HG03520 (cell line): ENCODE results near the gene DCTN4.
A peak's percentile ranks its signal among the peaks of the same experiment; 100 is the strongest.
"Not testable (repeated sequence)": the region's sequence is repeated elsewhere in the genome, so short reads cannot be mapped to it uniquely, and the experiment has no call there.

Source experiments
- ATAC-seq: cut with Tn5 transposase; IDR thresholded peaks from one replicate; pipeline ENCODE4 v1.9.1; 2021; ENCODE audit warnings: mild to moderate bottlenecking, moderate library complexity; ENCODE audit not compliant: unreplicated experiment

Gene DCTN4

DNA sequence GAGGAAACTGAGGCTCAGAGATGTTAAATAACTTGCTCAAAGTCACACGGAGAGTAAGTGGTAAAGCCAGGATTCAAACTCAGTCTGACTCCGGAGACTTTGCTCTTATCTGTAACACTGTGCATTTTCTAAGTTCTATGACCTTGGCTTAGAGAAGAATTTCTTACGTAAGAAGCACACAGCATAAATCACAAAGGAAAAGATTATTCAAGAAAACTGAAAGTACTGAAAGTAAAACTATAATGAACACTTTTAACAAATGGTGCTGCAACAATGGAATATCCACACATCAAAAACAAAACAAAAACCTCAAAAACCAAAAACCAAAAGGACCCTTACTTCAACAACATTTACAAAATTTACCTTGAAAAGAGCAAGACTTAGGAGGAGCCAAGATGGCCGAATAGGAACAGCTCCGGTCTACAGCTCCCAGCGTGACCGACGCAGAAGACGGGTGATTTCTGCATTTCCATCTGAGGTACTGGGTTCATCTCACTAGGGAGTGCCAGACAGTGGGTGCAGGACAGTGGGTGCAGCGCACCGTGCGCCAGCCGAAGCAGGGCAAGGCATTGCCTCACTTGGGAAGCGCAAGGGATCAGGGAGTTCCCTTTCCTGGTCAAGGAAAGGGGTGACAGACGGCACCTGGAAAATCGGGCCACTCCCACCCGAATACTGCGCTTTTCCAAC, 16.2 kb downstream of the DCTN4 start:
- ATAC-seq: not testable (repeated sequence)

DNA sequence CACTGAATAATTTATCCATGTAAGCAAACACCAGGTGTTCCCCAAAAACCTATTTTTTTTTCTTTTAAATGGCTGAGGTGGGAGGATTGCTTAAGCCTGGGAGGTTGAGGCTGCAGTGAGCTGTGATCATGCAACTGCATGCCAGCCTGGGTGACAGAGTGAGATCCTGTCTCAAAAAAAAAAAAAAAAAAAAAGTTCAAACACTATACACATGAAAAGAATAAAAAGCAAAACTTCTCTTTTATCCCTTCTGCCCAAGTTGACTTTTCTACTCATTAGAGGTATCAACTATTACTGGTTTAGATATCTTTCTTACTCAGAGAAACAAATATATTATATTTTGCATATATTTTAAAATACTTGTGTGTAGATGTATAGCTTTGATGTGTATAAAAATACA, 17.8 kb downstream of the DCTN4 start:
- ATAC-seq: no peak

DNA sequence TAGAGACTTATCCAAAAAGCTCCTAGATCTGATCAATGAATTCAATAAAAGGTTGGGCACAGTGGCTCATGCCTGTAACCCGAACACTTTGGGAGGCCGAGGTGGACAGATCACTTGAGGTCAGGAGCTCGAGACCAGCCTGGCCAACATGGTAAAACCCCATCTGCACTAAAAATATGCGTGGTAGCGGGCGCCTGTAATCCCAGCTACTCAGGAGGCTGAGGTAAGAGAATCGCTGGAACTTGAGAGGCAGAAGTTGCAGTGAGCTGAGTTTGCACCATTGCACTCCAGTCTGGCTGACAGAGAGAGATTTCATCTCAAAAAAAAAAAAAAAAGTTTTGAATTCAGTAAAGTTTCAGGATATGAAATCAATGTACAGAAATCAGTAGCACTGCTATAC, 20.0 kb downstream of the DCTN4 start:
- no peak for ATAC-seq

DNA sequence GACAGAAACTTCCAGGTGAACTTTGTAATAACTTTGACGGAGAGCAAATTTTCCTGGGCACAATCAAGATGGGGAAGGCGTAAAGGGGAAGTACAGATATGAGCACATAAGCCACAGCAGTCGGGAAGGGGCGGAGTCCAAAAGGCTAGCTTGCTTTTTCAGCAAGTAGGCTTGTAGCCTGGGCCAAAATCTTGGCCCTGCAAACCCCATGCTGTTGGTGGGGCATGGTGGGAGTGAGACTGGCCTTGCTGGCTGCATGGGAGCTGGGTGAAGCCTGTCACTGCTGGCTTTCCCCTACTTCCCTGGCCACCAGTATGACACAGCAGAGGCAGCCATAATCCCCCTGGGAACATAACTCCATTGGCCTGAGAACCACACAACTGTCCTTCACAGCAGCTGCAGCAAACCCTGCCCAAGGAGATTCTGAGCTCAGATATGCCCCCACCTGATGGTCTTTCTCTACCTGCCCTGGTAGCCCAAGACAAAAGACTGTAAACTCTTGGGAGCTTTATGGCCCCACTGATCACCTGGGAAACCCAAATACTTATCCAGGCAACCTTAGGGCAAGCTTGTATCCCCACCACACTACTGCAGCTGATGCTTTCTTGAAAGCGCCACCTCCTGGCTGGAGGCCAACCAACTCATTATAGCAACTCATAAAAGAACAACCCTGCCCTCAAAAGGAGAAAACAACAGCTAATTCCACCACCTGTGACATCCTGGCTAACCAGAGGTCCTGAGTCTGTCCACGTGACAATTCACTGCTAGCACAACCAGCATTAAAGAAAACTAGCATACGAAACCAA, 24.0 kb downstream of the DCTN4 start:
- no peak for ATAC-seq

GRCh38 chr5:150731669-150732242, 27.1 kb downstream of the DCTN4 start:
- ATAC-seq: no peak

DNA sequence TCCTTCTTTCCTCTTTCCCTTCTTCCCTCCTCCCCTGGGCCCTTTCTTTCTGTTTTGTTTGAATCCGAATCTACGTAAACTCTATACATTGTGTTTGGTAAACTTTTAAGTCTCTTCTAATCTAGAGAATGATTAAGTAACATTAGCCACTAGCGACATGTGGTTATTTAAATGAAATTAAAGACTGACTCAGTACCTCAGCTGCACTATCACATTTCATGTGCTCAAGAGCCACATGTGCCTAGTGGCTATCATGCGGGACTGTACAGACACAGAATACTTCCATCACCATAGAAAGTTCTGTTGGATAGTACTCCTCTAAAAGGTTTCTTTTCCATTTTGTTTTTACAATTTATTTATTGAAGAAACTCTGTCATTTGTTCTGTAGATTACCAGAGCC, 29.0 kb downstream of the DCTN4 start:
- no peak for ATAC-seq

GRCh38 chr5:150723845-150724244, 35.0 kb downstream of the DCTN4 start:
- ATAC-seq: no peak

DNA sequence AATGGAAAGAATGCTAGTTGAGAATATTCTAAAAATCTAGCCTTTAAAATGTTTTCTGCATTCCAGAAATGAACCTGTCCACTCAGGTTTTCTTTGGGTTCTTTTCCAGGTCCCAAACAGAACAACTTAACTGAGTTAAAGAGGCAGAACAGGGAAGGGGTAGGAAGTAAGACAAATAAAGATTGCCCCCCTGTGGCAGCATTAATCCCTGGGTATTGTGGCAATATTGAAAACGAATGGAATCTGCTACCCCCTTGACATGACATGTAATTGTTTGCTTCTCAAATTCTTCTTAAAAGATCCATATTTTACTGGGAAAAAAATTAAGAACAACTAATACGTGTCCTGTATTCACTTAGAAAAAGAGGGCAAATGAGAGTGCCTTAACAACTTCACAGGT, 48.7 kb downstream of the DCTN4 start:
- ATAC-seq: no peak

DNA sequence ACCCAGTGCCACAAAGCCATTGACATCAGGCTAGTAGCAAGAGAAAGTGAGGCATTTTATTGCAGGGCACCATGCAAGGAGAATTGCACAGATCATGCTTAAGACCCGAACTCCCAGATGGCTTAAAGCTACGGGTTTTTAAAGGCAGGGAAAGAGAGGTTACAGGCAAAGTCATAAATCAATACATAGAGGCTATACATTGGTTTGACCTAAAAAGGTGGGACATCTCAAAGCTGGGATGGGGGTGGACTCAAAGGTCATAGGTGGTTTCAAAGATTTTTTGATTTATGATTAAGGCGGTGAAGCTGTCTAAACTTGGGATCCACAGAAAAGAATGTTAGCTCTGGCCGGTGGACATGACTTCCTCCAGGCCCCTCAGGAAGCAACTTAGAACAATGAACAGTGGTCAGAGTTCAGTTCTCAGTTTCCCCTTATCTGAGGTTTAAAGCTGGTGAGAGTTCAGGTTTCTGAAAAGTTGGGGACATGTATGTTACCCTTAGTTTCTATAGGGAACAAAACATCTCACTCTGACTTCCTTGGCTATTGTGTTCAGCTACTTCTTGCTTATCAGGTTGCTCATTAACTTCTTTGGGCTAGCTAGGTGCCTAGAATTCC, 51.9 kb downstream of the DCTN4 start:
- ATAC-seq: no peak

DNA sequence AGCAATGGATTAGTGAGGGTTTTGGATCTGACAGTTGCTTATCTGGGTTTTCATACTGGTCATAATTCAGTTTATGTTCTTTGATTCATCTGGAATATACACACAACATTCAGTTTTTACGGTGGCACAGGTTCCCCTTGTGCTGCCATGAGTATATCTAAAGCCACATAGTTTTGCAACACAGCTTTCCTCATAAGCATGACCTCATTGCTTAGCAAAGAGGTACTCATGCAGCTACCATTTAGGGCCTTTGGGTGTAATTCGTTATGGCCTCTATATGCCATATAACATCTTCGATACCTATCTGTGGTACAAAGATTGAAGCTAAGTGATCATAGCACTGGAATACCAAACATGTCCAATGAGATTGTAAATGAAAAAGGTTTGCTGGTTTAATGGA, 55.1 kb downstream of the DCTN4 start:
- ATAC-seq: no peak

DNA sequence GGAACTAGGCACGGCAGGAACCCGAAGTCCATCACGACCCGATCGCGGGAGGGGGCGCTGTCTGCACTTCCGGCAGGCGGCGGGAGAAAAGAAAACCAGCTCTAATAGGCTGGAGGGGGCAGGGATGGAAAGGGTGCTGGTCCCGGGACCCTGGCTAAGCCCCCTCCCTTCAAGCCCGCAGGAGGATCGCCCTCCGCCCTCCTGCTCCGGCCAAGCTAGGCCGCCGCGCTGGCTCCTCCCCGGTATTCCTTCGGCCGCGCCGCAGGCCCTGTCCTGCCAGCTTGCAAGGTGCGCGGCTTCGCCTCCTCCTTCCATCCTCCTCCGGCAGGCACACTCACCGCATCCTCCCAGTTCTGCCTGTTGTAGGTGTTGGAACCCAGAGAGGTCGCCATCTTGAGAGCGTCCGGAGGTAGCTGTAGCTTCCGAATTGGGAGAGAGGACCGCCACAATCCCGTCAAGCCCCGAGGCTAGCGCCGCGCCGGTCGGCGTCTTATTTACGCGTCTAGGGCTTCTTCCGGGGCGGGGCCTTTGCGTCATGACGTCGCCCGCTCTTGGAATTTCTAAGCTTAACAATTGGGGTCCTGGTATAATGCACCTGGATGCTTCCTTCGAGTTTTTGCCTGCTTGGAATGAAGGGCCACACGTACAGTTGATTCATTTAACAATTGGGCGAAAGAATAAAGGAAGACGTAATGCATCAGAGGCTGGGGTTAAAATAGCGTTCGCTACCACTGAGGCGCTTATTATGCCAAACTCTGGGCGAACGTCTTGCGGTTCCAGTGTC, 58.0 kb downstream of the DCTN4 start, which contains the start of gene RBM22:
Gene RBM22, minus strand, starts transcription at position 469 of the 784 bp plus-strand sequence. Its CDS starts 77 bp downstream, at position 392.
- ATAC-seq: peak; percentile 93

GRCh38 chr5:150700246-150700593, 58.6 kb downstream of the DCTN4 start:
- no peak for ATAC-seq

DNA sequence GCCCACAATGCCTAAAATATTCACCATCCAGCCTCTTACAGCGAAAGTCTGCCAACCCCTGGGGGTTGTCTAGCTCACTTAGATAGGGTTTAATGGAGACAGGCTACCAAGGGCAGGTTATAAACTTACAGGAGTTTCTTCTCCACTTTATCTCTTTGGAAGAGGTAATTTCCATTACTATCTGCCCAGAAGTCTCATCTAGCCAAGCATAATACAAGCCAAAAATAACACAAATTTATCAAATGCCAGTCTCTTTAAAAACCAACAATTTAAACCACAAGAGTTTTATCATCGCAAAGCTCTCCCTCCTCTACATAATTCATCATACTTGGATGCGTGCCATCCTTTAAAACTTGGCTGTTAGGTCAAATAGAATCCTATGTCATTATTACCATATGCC, 64.2 kb downstream of the DCTN4 start:
- ATAC-seq: no peak

- ATAC-seq: no peak
Measured at GRCh38 chr5:150692276-150692675, 66.5 kb downstream of the DCTN4 start.

GRCh38 chr5:150690760-150691159, 68.1 kb downstream of the DCTN4 start:
- ATAC-seq: no peak

DNA sequence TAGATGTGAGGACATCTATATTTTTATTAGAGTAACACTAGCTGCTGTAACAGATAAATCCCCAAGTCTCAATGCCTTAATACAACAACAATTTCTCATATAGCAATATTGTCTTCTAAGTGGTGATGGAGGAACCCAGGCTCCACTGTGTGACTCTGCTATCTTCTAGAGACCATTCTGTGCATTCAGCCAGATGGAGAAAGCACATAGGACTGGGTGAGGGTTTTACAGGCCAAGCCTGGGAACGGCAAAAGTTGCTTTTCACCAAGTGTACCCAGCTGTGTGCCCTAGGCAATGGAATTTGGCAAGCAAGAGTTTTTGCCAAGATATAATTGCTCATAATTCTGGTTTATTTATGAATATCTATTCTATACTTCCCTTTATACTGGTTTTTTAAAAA, 69.7 kb downstream of the DCTN4 start:
- ATAC-seq: no peak

DNA sequence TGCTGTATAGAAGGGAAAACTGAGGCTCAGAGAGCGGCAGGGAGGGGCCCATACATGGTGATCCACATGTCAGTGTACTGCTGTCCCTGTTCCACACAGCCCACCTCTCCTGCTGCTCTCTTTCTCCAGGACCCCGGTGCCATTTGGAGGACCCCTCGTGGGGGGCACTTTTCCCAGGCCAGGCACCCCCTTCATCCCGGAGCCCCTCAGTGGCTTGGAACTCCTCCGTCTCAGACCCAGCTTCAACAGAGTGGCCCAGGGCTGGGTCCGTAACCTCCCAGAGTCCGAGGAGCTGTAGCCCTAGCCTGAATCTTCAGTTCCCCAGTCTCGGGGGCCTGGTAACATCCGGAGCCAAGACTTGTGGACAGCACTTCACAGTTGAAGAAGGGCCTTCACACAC, 82.2 kb downstream of the DCTN4 start:
- no peak for ATAC-seq

- no peak for ATAC-seq
Measured at GRCh38 chr5:150675069-150675468, 83.7 kb downstream of the DCTN4 start.

DNA sequence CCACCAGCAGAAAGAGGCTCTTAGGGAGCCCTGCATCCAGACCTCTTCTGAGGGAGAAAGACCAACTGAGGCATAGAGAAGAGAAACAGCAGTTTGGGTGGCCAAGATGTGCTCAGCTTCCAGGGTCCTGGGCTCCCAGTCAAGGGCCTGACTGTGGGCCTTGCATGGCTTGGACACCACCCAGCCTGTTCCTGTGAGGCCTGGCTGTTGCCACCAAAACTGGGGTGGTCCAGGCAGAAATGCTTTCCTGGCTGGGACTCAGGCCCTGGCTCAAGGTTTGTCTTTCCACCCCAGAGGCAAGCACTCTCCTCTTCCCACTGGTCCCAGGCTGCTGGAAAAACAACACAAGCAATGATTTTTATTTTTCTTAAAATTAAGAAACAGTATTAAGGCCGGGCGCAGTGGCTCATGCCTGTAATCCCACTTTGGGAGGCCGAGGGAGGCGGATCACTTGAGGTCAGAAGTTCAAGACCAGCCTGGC, 84.4 kb downstream of the DCTN4 start:
- ATAC-seq: no peak

GRCh38 chr5:150672884-150673275, 85.9 kb downstream of the DCTN4 start:
- no peak for ATAC-seq
